Measurements from ENCODE around the gene CDC14A. TPM values are rescaled to one million over a fixed set of nuclear protein-coding genes. Genes with fewer than 3 reads are reported as not detected.

CDC14A gene
- total and polyA plus RNA-seq, 2 of the 8 experiments (the other 6 are each of a cell fraction or from before 2014, with no cell fraction given) = 3.2 to 8.9 TPM

DNA sequence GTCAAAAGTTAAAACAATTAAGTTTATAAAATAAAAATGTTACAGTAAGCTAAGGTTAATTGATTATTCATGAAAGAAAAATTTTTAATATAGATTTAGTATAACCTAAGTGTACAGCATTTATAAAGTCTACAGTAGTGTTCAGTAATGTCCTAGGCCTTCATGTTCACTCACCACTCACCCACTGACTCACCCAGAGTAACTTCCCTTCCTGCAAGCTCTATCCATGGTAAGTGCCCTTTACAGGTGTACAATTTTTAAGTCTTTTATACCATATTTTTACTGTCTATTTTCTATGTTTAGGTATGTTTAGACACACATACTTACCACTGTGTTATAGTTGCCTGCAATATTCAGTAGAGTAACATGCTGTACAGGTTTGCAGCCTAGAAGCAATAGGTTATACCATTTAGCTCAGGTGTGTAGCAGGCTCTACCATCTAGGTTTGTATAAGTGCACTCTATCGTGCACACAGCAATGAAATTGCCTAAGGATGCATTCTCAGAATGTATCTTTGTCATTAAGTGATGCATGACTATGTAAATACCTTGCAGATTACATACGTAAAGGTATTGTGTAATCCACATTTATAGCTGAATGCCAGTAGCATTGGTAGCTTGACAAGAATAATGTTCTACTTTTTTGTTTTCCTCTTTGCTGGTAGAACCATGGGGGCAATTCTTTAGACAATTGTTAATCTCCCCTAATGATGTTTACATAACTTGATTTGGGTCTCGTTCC lies 149.9 kb downstream of the CDC14A start:
- Histone ChIP-seq H3K4me1 (replicated peaks in 1 of 4; ENCODE audit: control insufficient read depth in 3 of 4, insufficient read depth in 4 of 4, low read length in 3 of 4) (no peaks in the 10 kb centered on the region), H2AK5ac (ENCODE audit: low read depth, low read length) (no peak overlapping the region), H3K23me2 (ENCODE audit: low read depth, low read length) (no peaks in the 10 kb centered on the region; the same call in 1 of the 2 replicates), H3K27ac (ENCODE audit: low read depth, low read length) (no peak overlapping the region), H3K23ac (ENCODE audit: insufficient read length) (no peak overlapping the region), H3K4ac (replicated peaks; ENCODE audit: insufficient read length, low read depth, low read length) (no peak overlapping the region), H3K9ac (replicated peaks in 1 of 4; ENCODE audit: extremely low read depth in 1 of 4, low read depth in 3 of 4, low read length in 3 of 4) (no peak overlapping the region), H3K18ac (ENCODE audit: extremely low read depth, low read length) (no peak overlapping the region), H4K91ac (replicated peaks; ENCODE audit: insufficient read length, low read length) (no peak overlapping the region), H3K4me3 (ENCODE audit: extremely low read depth in 1 of 4, insufficient read depth in 2 of 4, low read depth in 3 of 4, low read length in 4 of 4) (no peak overlapping the region), H3K14ac (ENCODE audit: insufficient read length) (no peak overlapping the region), H4K5ac (ENCODE audit: insufficient read length, low read depth, low read length) (no peak overlapping the region), H2AFZ (ENCODE audit: low read length) (no peak overlapping the region), H3K36me3 (ENCODE audit: control insufficient read depth in 2 of 4, insufficient read depth in 4 of 4, low read length in 3 of 4) (peaks cover 0 to 11% (median 5%) of the 10 kb centered on the region in 4 experiments; a peak in 4 of 8 replicates), H3K27me3 (replicated peaks in 1 of 4; ENCODE audit: control insufficient read depth in 3 of 4, extremely low read depth in 1 of 4, insufficient read depth in 3 of 4, low read length in 3 of 4) (peaks cover 0 to 2% (median 0%) of the 10 kb centered on the region in 4 experiments; a peak in 1 of 7 replicates), H3K79me2 (ENCODE audit: control insufficient read depth in 1 of 2, insufficient read depth in 2 of 2, low read length in 2 of 2) (no peaks in the 10 kb centered on the region), H2BK5ac (ENCODE audit: low read depth, low read length) (no peak overlapping the region), H3K4me2 (ENCODE audit: insufficient read depth in 1 of 2, low read depth in 2 of 2, low read length in 2 of 2) (no peak overlapping the region), H2BK12ac (ENCODE audit: low read depth, low read length) (no peak overlapping the region), H2BK120ac (replicated peaks; ENCODE audit: low read depth, low read length) (no peak overlapping the region), H2BK15ac (ENCODE audit: low read length) (no peak overlapping the region), H4K8ac (ENCODE audit: extremely low read depth, insufficient read depth, low read length) (no peak overlapping the region), H3K9me3 (ENCODE audit: insufficient read depth in 2 of 2, low read depth in 1 of 2, low read length in 1 of 2) (no peaks in the 10 kb centered on the region), H3K56ac (replicated peaks; ENCODE audit: insufficient read length, low read depth, low read length) (no peak overlapping the region), H4K20me1 (replicated peaks in 1 of 2; ENCODE audit: control insufficient read depth in 1 of 2, insufficient read depth in 2 of 2, low read length in 2 of 2) (no peaks in the 10 kb centered on the region), H3K79me1 (ENCODE audit: low read depth, low read length) (no peaks in the 10 kb centered on the region), H2BK20ac (ENCODE audit: low read length) (no peak overlapping the region)
- FAIRE-seq = no peak
- ChIA-PET POLR2A (ENCODE audit: partially characterized antibody) (no interaction called here), CTCF (ENCODE audit: partially characterized antibody) (interaction anchor here (1.0 to 1.7 kb wide), 4 partner anchors 15 to 43 kb away, joined by 3 to 6 read pairs (median 5); no protein-coding TSS in a partner anchor)
- 86% methylated on average over 3 of the region's 3 CpGs; no CpG with 5 or more reads in 1 of the 2 experiments for WGBS, 2 experiments (ENCODE audit: extremely low coverage in 1 of 2, insufficient coverage in 1 of 2, insufficient read length in 1 of 2, insufficient replicate concordance in 2 of 2, low coverage in 1 of 2, low lambda C conversion rate in 2 of 2, missing lambda C conversion rate in 1 of 2)
- no peak for DNase-seq (ENCODE audit: low read depth in 1 of 2, low spot score in 2 of 2)
- TF ChIP-seq RFX5 (IDR thresholded peaks at IDR 0.05; ENCODE audit: borderline replicate concordance, low read depth, low read length) = no peak
- no peak for TF ChIP-seq KDM4A (IDR thresholded peaks at IDR 0.05; ENCODE audit: low read depth, low read length, severe bottlenecking)
- TF ChIP-seq EP300 (IDR thresholded peaks at IDR 0.05; ENCODE audit: borderline replicate concordance in 1 of 2, low read depth in 2 of 2, low read length in 2 of 2) = no peak
- no peak for TF ChIP-seq JUN (IDR thresholded peaks at IDR 0.05; ENCODE audit: low read depth, low read length)
- TF ChIP-seq SAP30 (IDR thresholded peaks at IDR 0.05; ENCODE audit: insufficient read depth, insufficient replicate concordance, low read length) = no peak
- TF ChIP-seq, protein P1, sequence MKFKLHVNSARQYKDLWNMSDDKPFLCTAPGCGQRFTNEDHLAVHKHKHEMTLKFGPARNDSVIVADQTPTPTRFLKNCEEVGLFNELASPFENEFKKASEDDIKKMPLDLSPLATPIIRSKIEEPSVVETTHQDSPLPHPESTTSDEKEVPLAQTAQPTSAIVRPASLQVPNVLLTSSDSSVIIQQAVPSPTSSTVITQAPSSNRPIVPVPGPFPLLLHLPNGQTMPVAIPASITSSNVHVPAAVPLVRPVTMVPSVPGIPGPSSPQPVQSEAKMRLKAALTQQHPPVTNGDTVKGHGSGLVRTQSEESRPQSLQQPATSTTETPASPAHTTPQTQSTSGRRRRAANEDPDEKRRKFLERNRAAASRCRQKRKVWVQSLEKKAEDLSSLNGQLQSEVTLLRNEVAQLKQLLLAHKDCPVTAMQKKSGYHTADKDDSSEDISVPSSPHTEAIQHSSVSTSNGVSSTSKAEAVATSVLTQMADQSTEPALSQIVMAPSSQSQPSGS (IDR thresholded peaks at IDR 0.05; ENCODE audit: low read length) = no peak
- TF ChIP-seq CBX8 (IDR thresholded peaks at IDR 0.05; ENCODE audit: borderline replicate concordance, low read depth, low read length) = no peak
- TF ChIP-seq ASH2L (IDR thresholded peaks at IDR 0.05; ENCODE audit: low read length) = no peak
- TF ChIP-seq CHD2 (IDR thresholded peaks at IDR 0.05; ENCODE audit: low read length) = no peak
- no peak for TF ChIP-seq PHF8 (conservative IDR thresholded peaks at IDR 0.05; ENCODE audit: low read depth, low read length)
- no peak for TF ChIP-seq CREB1 (IDR thresholded peaks at IDR 0.05)

Measured in H1 (cell line).